Measurements from ENCODE around the gene KPNA2. TPM values are rescaled to one million over a fixed set of nuclear protein-coding genes. Genes with fewer than 3 reads are reported as not detected.
"Not testable (repeated sequence)": the region's sequence is repeated elsewhere in the genome, so short reads cannot be mapped to it uniquely, and the experiment has no call there.

The KPNA2 gene
- total RNA-seq = 22.6 TPM

GRCh38 chr17:68035523-68036303 is at the start of gene KPNA2:
TSS of gene KPNA2 (plus strand) at chr17:68035735. CDS start at chr17:68037133, 1,398 bp downstream.
- peak; percentile 96 for DNase-seq (ENCODE audit: low spot score)

DNA sequence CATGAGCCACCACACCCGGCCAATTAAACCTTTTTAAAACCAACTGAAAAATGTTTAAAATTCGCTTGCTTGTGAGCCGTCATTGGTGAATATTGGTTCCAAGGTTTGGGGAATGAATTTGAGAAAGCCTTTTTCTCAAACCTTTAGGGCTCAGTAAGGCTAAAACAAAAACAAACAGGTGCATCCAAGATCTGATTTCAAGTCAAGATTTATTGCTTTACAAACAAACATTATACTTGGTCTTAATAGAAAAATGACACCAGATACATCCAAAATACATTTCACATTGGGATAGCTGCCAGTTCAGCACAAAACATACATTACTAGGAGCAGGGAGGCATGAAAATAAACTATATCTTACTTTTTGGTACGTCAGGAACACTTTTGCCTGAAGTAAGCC is 44.6 kb upstream of the KPNA2 start:
- DNase-seq (ENCODE audit: low spot score) = no peak

DNA sequence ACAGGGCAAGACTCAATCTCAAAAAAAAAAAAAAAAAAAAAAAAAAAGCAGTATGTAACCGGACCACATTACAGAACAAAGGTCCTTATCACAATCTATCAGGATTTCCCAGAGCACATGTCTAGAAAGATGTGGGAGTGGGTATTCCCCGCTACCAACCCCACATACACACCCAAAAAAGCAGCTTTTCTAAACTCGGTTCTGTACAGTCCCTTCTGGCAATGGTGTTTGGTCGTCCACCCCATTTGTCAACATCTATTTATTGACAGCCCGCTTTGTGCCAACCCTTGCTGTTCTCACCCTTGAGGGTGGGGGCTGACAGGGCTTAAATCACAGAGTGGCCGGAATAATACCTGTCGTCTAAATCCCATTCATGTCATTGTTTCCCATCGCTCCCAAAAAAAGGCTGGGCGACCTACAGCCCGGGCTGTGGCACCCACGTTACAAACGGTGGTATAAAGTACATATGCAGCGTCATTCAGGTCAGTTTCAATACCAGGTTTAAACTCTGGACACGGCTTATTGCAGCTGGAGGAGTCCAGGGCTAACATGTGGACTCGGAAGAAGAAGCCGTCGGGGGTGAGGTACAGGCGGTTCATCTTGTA is 42.9 kb upstream of the KPNA2 start:
- DNase-seq (ENCODE audit: low spot score) = no peak

DNA sequence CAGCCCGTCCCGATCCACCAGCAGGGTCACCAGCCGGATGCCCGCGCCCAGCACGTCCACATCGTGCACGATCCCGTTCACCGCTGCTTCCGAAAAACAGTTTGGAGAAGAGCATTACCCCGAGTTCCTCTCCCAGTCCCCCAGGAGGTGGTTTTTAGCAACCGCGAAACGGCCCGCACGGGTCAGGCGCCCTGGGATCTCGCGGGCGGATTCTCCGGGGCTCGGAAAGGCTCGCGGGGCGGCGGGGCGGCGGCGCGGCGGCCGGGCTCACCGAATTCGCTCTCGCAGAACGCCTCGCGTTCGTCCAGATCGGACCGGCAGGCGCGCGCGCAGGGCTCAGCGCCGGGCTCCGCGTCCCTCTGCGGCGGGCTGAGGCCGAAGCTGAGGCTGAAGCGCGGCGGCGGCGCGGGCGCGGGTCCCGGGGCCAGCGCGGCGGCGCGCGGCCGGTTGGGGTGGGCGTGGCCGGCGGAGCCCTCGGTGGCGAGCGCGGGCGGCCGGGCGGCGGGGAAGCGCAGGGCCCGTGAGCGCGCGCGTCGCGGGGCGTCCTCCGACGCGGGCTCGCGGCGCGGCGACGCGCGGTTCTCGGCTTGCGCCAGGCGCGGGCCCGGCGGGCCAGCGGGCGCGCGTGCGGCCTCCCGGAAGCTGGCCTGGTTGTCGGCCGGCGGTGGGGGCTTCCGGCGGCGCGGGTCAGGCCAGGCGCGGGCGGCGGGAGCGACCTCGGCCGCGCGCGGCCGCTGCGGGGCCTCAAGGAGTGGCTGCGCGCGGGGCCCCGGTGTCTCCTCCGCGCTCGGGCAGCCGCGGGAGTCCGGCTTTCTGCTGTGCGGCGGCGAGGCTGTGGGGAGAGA is 42.2 kb upstream of the KPNA2 start:
- peak; percentile 87 for DNase-seq (ENCODE audit: low spot score)

GRCh38 chr17:67993998-67994361 is 41.6 kb upstream of the KPNA2 start:
- DNase-seq (ENCODE audit: low spot score) = no peak

DNA sequence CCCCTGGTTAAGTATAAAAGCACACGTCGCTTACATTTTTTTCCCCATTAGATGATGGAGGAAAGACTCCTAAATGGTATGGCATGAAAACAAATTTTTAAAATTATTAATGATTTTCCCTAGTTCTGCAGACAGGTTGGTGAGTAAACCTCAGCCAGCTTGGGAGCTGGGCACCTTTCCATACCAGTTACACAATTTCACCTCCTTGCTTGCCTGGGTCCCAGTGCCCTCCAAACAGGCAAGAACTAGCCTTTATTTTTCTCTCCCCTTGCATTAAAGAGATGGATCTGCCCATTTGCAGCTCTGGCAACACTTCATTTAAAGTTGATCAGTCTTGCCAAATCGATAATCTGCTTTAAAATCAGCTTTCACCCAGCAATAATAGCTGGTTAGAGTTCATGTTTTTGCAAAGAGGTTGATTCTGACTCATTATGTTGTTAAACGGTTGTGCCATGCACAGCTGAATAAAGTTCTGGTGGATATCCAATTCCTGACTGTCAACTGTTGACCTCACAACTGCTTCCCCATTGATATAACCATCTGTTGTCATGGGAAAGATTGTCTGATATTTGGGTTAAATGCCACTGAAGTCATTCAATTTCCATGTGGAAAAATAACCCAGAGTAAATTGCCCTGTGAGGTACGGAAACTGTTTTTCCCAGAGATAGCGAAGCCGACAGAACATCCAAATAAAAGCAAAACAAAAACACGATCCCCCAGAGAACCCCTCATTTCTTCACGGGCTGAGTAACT is 40.5 kb upstream of the KPNA2 start:
- no peak for DNase-seq (ENCODE audit: low spot score)

DNA sequence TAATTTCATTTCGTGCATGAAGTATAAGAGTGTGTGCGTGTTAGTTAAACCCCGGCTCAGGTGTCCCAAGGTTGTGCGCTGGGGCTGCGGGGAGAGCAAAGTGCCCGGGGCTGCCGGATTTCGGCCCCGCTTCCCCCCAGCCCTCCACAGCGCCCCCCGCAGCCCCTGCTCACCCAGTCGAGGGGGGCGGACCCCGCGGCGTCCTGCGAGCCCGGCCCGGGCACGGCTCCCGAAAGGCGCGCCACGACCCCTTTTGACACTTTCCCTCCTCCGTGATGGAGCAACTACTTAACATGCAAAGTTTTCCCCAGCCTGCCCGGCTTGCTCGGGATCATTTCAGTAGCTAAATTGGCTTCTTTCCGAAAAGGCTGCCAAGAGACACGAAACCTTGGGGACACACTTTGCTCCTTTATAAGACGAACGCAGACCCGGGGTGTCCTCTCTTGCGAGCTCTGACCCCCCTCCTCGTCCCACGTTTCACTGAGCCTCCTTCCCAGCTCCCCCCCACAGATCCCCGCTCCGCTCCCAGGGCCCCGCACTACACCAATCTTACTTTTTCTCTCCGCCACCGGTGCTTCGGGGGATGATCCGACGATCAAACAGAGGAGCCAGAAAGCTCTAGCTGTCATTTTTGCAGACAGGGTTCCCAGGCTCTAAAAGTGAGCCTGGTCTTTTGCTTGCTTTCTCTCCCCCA is 39.8 kb upstream of the KPNA2 start:
- DNase-seq (ENCODE audit: low spot score) = no peak

GRCh38 chr17:67996301-67997171 is 39.0 kb upstream of the KPNA2 start, which contains the start of gene C17orf58:
TSS of gene C17orf58 (minus strand) at chr17:67996469. CDS start at chr17:67996198, 271 bp downstream.
- not testable (repeated sequence) for DNase-seq (ENCODE audit: low spot score)

DNA sequence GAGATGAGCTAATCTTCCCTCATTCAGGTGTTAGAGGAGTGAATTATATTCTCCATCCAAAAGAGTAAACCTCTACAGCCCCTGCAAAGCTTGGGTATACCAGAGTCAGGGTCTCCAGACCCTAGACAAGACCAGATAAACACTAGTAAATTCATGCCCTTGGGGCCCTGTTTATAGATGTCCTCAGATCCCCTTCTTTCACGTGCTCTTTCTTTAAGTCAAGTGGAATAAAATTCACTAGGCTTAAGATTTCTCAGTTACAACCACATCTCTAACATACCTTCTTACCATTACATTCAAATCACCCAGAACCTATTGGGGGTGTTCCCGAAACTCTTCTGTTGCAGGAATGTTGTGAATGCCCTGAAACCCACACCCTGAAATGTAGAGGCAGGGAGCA is 37.1 kb upstream of the KPNA2 start:
- no peak for DNase-seq (ENCODE audit: low spot score)

DNA sequence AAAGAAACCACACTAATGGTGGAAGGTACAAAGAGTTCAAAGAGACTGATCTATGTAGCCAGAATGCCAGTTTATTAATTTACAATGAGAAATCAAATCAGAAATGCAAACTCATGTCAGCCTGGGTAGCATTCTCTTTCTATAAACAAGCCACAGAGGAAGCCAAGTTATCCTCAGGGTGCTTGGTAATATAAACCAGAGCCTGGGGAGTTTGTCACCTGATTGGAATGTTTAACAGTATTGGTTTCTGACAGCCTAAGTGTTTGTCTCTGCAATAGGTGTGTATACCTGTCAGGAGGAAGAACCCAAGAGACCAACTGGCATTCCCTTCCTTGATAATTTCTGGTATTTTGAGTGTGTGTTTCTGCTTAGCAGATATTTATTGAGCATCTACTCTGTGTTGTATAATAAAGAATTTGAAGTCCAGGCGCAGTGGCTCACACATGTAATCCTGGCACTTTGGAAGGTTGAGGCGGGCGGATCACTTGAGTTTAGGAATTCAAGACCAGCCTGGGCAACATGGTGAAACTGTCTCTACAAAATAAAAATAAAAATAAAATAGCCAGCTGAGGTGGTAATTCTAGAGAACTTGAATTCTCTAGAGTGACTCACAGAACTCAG is 36.1 kb upstream of the KPNA2 start:
- no peak for DNase-seq (ENCODE audit: low spot score)

DNA sequence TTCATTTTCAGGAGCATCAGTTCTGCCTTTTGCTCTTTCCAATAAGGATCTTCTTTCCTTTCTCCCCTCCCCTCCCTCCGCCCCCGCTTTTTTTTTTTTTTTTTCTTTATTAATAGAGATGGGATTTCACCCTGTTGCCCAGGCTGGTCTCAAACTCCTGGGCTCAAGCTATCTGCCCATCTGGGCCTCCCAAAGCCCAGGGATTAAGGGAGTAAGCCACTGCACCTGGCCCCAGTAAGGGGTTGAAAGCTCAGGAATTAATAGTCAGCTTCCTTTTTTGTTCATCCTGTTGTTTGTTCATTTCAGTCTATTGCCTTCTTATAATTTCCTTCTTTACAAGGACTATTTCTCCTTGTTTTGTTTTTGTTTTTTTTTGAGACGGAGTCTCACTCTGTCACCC is 31.3 kb upstream of the KPNA2 start:
- no peak for DNase-seq (ENCODE audit: low spot score)

GRCh38 chr17:68006797-68007196 is 28.7 kb upstream of the KPNA2 start:
- no peak for DNase-seq (ENCODE audit: low spot score)

DNA sequence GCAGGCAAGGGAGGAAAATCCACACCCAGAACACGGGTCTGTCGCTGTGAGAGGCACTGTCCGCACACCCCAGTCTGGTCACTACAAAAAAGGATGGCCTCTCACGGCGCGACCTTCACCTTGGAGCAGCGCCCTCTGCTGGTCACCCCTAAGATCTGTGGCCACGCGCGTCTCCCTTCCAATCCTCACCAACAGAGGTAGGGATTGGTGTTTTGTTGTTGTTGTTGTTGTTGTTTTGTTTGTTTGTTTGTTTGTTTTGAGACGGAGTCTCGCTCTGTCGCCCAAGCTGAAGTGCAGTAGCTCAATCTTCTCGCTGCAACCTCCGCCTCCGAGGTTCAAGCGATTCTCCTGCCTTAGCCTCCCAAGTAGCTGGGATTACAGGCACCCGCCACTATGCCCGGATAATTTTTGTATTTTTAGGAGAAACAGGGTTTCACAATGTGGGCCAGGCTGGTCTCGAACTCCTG is 24.3 kb upstream of the KPNA2 start:
- no peak for DNase-seq (ENCODE audit: low spot score)

GRCh38 chr17:68013385-68013784 is 22.1 kb upstream of the KPNA2 start:
- DNase-seq (ENCODE audit: low spot score) = no peak

GRCh38 chr17:68015081-68015723 is 20.3 kb upstream of the KPNA2 start:
- DNase-seq (ENCODE audit: low spot score) = no peak

- no peak for DNase-seq (ENCODE audit: low spot score)
Observed at GRCh38 chr17:68016838-68017237, 18.7 kb upstream of the KPNA2 start.

- not testable (repeated sequence) for DNase-seq (ENCODE audit: low spot score)
Observed at GRCh38 chr17:68018493-68018892, 17.0 kb upstream of the KPNA2 start.

GRCh38 chr17:68019336-68019674 is 16.2 kb upstream of the KPNA2 start:
- DNase-seq (ENCODE audit: low spot score) = no peak

All from mucosa of gallbladder (tissue), 1 donor.